Measurements from ENCODE around the gene CLDN19.
"Not testable (repeated sequence)": the region's sequence is repeated elsewhere in the genome, so short reads cannot be mapped to it uniquely, and the experiment has no call there.

- TF ChIP-seq POLR2A, CTCF (IDR thresholded peaks at IDR 0.05): not testable (repeated sequence)
Measured at GRCh38 chr1:42751511-42752070, 11.6 kb upstream of the CLDN19 start.
